ENCODE results near the gene PAK4. TPM values are rescaled to one million over a fixed set of nuclear protein-coding genes. Genes with fewer than 3 reads are reported as not detected.
A peak's percentile ranks its signal among the peaks of the same experiment; 100 is the strongest.

PAK4 gene
- total and polyA plus RNA-seq, 3 donors from 2014 or later, result 61.0 to 88.3 (median 84.3) TPM

DNA sequence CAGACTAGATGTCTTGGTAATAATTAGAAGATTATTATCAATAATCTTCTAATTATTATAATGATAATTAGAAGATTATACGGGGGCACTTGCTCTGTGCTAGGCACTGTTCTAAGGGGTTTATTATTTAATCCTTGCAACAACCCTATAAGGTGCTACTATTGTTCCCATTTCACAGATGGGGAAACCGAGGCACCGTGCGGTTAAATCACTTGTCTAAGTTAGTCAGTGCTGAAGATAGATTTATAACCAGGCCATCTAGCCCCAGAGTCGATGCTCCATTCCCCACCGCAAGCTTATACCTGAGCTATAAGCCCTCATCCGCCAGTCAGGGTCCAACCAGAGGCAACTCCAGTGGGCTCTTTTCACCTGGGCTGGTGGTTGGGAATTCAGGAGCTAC lies 43.4 kb upstream of the PAK4 start:
- Histone ChIP-seq H3K27me3 (no peaks in the 10 kb centered on the region), H3K27ac (no peak overlapping the region), H3K9me3 (no peaks in the 10 kb centered on the region), H3K4me3 (no peak overlapping the region), H3K4me1 (peaks cover 13% of the 10 kb centered on the region), H3K36me3 (ENCODE audit: low read depth, missing control alignments) (no peaks in the 10 kb centered on the region)
- DNase-seq, result no peak
- 82 to 83% methylated on average over 7 of the region's 7 CpGs for WGBS, 2 donors
- no peak for TF ChIP-seq POLR2A (IDR thresholded peaks at IDR 0.05)
- no peak for TF ChIP-seq CTCF (IDR thresholded peaks at IDR 0.05)
- intact Hi-C loops (cut with DNase I; ENCODE audit: low total_unique reads), result no loop called here

DNA sequence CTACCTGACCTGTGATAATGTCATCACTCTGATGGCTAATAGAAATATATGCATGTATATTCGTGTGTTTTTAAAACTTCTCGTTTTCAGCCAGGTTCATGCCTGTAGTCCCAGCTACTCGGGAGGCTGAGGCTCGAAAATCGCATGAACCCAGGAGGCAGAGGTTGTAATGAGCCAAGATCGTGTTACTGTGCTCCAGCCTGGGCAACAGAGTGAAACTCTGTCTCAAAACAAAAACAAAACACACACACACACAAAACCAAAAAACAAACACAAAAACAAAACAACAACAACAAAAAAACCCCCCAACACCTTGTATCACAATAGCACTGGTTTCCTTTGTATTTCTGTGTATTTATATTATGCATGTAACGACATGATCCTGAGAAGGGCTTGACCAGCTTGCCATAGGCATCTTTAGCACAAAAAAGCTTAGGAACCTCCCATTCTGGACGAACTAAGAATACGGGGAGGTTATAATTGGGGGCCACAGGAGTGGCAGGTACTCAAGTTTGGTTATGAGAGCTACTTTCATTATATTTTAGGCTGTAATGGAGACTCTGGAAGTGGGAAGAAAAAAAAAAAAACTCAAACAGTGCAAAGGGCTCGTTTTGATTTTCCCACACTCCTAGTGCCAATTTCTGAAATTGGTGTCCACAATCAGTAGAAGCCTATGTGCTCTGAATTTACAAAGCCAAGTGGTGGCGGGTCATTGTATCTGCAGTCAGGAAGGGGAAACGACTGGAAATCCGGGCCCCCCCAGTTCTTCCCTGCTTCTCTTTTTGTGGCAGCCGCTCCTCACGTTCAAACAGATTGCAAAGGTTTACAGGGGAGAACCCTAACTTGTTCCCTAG lies 42.6 kb upstream of the PAK4 start:
- Histone ChIP-seq H3K4me3 (no peak overlapping the region), H3K27me3 (no peaks in the 10 kb centered on the region), H3K36me3 (ENCODE audit: low read depth, missing control alignments) (no peaks in the 10 kb centered on the region), H3K27ac (no peak overlapping the region), H3K9me3 (no peaks in the 10 kb centered on the region), H3K4me1 (peaks cover 13% of the 10 kb centered on the region)
- no peak for TF ChIP-seq POLR2A (IDR thresholded peaks at IDR 0.05)
- TF ChIP-seq CTCF (IDR thresholded peaks at IDR 0.05), result no peak
- WGBS, 2 donors, result 19 to 24% methylated on average over 15 of the region's 15 CpGs
- intact Hi-C loops (cut with DNase I; ENCODE audit: low total_unique reads), result no loop called here
- no peak for DNase-seq

- Histone ChIP-seq H3K4me1 (peaks cover 13% of the 10 kb centered on the region), H3K27me3 (no peaks in the 10 kb centered on the region), H3K9me3 (no peaks in the 10 kb centered on the region), H3K36me3 (ENCODE audit: low read depth, missing control alignments) (no peaks in the 10 kb centered on the region), H3K4me3 (peak overlapping the region; percentile 26 to 36), H3K27ac (no peak overlapping the region)
- DNase-seq, result no peak
- intact Hi-C loops (cut with DNase I; ENCODE audit: low total_unique reads), result no loop called here
- TF ChIP-seq POLR2A (IDR thresholded peaks at IDR 0.05) (no peak), CTCF (IDR thresholded peaks at IDR 0.05) (no peak)
- WGBS, 2 donors, result 1 to 2% methylated on average over 14 of the region's 14 CpGs
These were observed 42.0 kb upstream of the PAK4 start for GRCh38 chr19:39083599-39083982.

DNA sequence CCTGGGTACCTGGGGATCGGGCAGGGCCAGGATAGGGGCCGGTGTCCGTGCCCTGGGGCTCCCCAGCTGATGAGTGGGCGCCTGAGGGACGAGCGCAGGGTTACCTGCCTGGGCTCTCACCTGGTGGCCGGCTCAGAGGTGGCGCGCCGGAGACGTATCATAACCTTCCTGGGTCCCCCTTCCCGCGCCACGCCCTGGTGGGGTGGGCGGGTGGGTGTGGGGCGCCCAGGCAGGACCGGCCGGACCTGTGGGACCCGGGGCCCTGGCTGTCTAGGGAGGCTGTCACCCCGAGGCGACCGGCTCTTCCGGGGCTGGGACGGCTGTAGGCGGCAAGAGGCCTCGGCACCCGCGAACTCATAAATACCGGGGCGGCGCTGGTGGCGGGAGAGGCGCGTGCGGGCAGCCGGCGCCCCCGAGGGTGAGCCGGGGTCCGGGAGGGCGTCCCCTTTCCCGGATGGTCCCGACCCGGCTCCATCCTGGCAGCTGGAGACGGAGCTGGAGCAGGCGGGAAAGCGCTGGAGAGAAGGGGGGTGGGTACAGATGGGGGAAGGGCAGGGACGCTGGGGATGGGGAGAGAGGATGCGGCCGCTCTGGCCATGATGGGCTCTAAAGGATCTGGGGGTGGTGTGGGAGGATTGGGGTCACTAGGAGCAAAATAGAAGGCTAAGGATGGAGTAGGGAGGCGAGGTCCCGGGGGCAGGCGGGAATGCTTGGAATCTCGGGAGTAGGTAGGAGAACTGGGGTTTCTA lies 41.4 kb upstream of the PAK4 start, which contains the start of gene ACP7:
ACP7 (plus strand) TSS at position 386 of the 749 bp plus-strand sequence. CDS start 902 bp downstream, outside the sequence.
- H3K4me3 ChIP-seq, result peak within 1 kb of the TSS; percentile 26 to 36
- TF ChIP-seq POLR2A (IDR thresholded peaks at IDR 0.05), result no peak
- TF ChIP-seq CTCF (IDR thresholded peaks at IDR 0.05), result no peak
- H3K27ac ChIP-seq, result no peak within 1 kb of the TSS
- WGBS, 2 donors, result 4% methylated on average over 23 to 54 of the region's 54 CpGs
- no peaks in the 10 kb centered on the region for H3K9me3 ChIP-seq
- H3K4me1 ChIP-seq, result peaks cover 13% of the 10 kb centered on the region
- H3K36me3 ChIP-seq (ENCODE audit: low read depth, missing control alignments), result no peaks in the 10 kb centered on the region
- DNase-seq, result no peak
- no peaks in the 10 kb centered on the region for H3K27me3 ChIP-seq
- intact Hi-C loops (cut with DNase I; ENCODE audit: low total_unique reads), result no loop called here
